GM18505 (cell line): Measurements from ENCODE around the gene NISCH.

Experiments used
- ATAC-seq: cut with Tn5 transposase; IDR thresholded peaks from one replicate; pipeline ENCODE4 v1.9.1; 2021; ENCODE audit not compliant: unreplicated experiment
- POLR2A ChIP-seq: IDR thresholded peaks from 4 replicates; pipeline ENCODE4 v1.6.1; 2011; ENCODE audit warnings: borderline replicate concordance; ENCODE audit not compliant: insufficient read depth, insufficient read length; ENCODE audit errors: extremely low read depth

The NISCH gene

GRCh38 chr3:52455283-52456168 is at the start of gene NISCH:
NISCH (plus strand) TSS chr3:52455604; CDS start chr3:52455642, 38 bp downstream.
- ATAC-seq, result peak; percentile 82

GRCh38 chr3:52406231-52406661 is 49.2 kb upstream of the NISCH start:
- TF ChIP-seq POLR2A, result no peak
- no peak for ATAC-seq

More at GRCh38 chr3:52455283-52456168, at the start of gene NISCH:
- TF ChIP-seq POLR2A, result peak; percentile 88

GRCh38 chr3:52406791-52407510 is 48.5 kb upstream of the NISCH start:
- TF ChIP-seq POLR2A, result no peak
- ATAC-seq, result no peak

- TF ChIP-seq POLR2A, result no peak
- ATAC-seq, result no peak
Observed at GRCh38 chr3:52407779-52408178, 47.6 kb upstream of the NISCH start.

GRCh38 chr3:52408466-52408865 is 46.9 kb upstream of the NISCH start:
- no peak for ATAC-seq
- no peak for TF ChIP-seq POLR2A

- no peak for TF ChIP-seq POLR2A
- no peak for ATAC-seq
Observed at GRCh38 chr3:52415800-52416199, 39.6 kb upstream of the NISCH start.

GRCh38 chr3:52420388-52420787 is 35.0 kb upstream of the NISCH start:
- no peak for ATAC-seq
- TF ChIP-seq POLR2A, result no peak

- no peak for ATAC-seq
- TF ChIP-seq POLR2A, result no peak
Observed at GRCh38 chr3:52422669-52423068, 32.7 kb upstream of the NISCH start.

GRCh38 chr3:52423173-52423572 is 32.2 kb upstream of the NISCH start:
- ATAC-seq, result no peak
- no peak for TF ChIP-seq POLR2A

GRCh38 chr3:52428151-52429005 is 27.0 kb upstream of the NISCH start:
- no peak for ATAC-seq
- TF ChIP-seq POLR2A, result no peak

- no peak for ATAC-seq
Observed at GRCh38 chr3:52429031-52429430, 26.4 kb upstream of the NISCH start.

GRCh38 chr3:52429779-52430415 is 25.5 kb upstream of the NISCH start:
- ATAC-seq, result no peak

More at GRCh38 chr3:52429031-52429430, 26.4 kb upstream of the NISCH start:
- no peak for TF ChIP-seq POLR2A

More at GRCh38 chr3:52429779-52430415, 25.5 kb upstream of the NISCH start:
- TF ChIP-seq POLR2A, result no peak
